ENCODE data around the gene SCAMP3.
"Not testable (repeated sequence)": the region's sequence is repeated elsewhere in the genome, so short reads cannot be mapped to it uniquely, and the experiment has no call there.

SCAMP3 gene

DNA sequence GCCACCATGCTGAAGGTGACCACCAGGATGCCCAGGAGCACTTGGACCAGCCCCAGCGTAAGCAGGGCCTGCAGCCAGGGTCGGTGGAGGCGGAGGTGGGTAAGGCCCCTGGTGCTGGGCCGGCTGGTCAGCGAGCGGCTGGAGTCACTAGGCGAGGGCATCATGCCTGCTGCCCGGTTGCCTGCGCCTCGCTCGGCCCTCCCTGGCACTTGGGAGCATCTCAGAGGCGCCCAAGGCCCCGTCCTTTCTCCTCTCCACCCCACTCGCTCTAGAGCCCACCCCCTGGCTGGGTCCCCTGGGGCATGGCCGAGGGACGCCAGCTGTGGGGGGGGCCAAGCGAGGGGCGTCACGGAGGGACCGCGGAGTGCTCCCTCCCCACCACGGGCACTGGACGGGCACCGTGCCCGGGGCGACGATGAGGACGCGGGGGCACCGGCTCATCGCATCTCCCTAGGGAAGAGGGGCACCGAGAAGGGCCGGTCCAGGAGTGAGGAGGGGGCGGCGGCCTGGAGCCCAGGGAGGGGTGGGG is 7.4 kb downstream of the SCAMP3 start:
- TF ChIP-seq ZNF274 (IDR thresholded peaks at IDR 0.05; ENCODE audit: low read depth, low read length): no peak
- H3K4me3 ChIP-seq (ENCODE audit: low read length): peak overlapping the region; percentile 89

DNA sequence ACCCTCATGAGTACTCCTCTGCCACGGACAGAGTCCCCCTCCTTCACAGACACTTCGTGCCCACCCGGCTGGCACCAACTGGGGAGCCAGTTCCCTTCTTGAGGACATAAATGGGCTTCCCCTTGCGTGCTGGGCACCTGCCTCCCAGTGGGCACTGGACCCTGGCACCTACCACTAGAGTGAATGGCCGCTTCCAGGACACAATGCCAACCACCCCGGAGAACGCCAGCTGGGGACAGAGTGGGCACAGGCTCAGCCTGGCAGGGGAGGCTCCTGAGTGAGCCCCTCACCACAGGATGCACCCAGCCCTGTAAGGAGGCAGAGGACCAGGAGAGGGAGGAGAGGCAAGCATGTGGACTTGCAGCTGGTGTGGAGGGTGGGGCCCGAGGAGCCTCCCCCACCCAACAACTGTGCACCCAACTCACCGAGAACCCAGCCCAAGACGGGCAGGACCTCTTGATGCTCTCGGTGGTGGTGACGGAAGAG is 7.9 kb downstream of the SCAMP3 start:
- no peak for TF ChIP-seq ZNF274 (IDR thresholded peaks at IDR 0.05; ENCODE audit: low read depth, low read length)
- H3K4me3 ChIP-seq (ENCODE audit: low read length): peak overlapping the region; percentile 89

DNA sequence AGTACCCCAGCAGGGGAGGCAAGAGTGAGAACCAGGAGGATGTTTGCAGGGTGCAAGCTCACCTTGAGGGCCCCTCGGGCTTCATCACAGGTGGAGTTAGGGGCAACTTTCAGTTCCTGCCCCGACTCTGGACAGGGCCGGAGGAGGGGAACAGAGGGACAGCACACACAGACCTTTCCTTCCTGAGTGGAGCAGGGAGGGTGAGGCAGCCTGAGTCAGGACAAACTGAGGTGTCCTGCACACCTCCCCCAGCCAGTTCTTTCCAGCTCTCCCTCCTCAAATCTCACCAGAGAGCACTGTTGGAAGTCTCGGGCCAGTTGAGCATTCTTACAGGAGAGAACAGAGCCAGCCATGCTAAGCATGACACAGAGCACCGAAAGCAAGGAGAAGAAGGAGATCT is 8.4 kb downstream of the SCAMP3 start:
- TF ChIP-seq ZNF274 (IDR thresholded peaks at IDR 0.05; ENCODE audit: low read depth, low read length): no peak
- H3K4me3 ChIP-seq (ENCODE audit: low read length): no peak overlapping the region; the same call in 1 of the 2 replicates

DNA sequence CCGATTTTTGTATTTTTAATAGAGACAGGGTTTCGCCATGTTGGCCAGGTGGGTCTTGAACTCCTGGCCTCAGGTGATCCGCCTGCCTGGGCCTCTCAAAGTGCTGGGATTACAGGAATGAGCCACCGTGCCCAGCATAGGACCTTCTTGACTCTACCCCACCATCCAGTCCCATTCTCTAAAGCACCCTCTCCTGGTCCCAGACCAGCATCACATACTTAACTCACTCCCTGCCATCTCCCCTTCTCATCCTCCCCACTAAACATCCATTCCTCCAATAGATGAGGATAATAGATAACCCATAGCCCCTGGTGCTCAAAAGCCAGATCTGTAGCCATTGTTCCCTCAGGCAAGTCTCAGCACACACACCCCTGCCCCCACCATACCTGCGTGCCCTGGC is 9.0 kb downstream of the SCAMP3 start:
- no peak overlapping the region for H3K4me3 ChIP-seq (ENCODE audit: low read length)
- no peak for TF ChIP-seq ZNF274 (IDR thresholded peaks at IDR 0.05; ENCODE audit: low read depth, low read length)

DNA sequence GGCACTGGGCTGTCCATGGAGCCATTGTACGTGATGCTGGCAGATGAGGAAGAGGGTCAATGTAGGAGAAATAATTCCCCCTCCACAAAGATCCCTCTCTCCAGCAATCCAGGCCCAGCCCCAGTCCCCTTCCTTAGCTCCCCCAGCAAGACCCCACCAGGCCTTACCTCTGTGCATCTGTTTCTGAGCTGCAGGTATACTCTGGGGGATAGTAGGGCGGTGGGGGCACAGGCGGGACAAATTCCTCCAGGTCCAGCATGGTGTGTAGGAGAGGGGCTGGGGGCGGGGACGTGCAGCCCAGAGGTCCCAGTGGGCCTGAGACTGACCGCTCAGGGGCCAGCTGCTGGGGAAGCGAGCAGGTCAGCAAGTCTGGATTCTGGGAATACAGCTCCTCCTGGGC is 10.6 kb downstream of the SCAMP3 start:
- TF ChIP-seq ZNF274 (IDR thresholded peaks at IDR 0.05; ENCODE audit: low read depth, low read length): no peak
- no peak overlapping the region for H3K4me3 ChIP-seq (ENCODE audit: low read length)

DNA sequence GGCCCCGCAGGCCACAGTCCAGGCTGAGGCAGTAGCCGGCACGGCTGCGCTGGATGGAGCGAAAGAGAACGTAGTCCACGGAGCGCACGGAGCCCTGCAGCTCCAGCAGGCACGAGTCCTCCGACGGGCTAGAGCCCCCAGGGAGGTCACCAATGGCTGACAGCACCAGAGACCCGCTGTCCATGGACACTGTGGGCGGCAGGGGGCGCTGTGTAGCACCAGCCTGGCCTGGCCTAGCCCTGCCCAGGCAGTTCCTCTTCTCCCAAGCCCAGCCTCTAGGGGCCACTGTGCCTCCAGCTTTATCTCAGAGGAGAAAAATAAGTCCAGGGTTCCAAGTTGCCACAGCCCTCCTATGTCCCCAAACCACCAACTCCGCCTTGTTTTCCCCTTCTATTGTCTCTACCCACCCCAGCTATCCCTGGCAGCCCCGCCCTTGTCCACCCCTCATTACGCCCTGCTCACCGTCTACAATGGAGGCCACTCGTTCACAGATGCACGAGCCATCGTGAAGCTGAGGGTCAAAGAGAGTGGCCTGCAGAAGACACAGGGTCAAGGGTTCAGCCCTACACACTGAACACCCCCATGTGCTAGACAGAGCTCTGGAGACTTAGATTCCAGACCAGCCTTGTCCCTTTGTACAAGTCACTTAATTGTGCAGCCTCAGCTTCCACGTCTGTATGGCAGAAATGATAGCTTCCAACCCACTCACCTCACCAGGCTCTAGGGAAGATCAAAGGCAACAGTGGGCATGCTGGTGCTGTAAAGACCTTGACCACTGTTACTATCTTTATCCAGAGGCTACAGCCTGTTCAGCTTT is 11.3 kb downstream of the SCAMP3 start:
- peak overlapping the region; percentile 59; the same call in 1 of the 2 replicates for H3K4me3 ChIP-seq (ENCODE audit: low read length)
- TF ChIP-seq ZNF274 (IDR thresholded peaks at IDR 0.05; ENCODE audit: low read depth, low read length): no peak

DNA sequence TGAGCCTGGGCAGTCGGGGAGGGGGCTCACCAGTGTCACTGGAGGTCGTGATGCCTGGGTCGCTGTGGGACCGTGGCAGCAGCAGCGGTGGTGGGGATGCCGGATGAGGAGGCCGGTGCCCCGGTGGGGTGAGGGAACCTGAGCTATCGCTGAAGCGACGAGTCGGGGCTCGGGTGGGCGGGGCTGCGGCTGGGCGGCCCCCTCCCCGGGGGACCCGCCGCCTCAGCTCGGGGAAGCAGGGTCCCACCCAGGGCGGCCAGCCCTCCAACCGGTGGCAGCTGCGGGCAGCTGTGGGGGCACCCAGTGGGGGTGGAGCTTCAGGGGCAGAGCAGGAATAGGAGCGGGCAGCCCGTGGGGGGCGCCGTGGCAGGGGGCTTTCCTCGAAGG is 11.9 kb downstream of the SCAMP3 start:
- TF ChIP-seq ZNF274 (IDR thresholded peaks at IDR 0.05; ENCODE audit: low read depth, low read length): no peak
- peak overlapping the region; percentile 59; the same call in 1 of the 2 replicates for H3K4me3 ChIP-seq (ENCODE audit: low read length)

DNA sequence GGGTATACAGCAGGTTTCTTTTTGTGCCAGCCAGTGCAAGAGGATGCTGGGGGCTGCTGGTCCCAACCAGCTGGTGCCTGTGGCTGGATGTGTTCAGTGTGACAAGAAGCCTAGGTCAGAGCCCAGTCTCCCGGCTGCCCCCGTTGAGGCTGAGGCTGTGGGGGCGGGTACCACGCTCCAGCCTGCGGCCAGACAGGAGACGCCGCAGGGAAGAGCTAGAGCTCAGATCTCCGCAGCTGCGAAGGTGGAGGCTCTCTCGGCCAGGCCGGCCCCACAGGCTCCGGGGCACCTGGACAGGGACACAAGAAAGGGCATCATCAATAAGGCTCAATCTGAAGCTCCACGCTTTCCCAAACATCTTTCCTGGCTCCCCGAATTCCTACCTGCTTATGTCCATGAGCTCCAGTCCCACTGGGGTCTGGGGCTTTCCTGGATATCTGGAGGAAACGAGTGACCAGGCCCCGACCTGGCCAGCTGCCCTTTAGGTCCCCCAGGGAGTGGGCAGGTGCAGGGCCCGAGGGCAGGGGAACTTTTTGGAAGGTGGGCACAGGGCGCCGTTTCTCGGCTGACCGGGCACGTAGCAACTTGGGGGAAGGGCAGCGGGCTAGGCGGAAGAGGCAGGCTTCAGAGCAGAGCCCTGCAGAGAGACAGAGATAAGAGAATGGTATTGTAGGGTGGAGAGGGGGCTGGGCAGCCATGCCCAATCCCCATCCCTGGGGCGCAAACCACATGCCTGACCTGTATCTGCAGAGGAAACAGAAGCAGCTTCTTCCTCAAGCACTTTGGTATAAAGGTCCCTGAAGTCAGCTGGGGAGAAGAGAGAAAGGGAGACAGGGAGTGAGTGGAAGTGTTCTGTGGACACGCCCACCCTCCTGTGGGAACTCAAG is 14.2 kb downstream of the SCAMP3 start:
- no peak overlapping the region for H3K4me3 ChIP-seq (ENCODE audit: low read length)
- TF ChIP-seq ZNF274 (IDR thresholded peaks at IDR 0.05; ENCODE audit: low read depth, low read length): no peak

DNA sequence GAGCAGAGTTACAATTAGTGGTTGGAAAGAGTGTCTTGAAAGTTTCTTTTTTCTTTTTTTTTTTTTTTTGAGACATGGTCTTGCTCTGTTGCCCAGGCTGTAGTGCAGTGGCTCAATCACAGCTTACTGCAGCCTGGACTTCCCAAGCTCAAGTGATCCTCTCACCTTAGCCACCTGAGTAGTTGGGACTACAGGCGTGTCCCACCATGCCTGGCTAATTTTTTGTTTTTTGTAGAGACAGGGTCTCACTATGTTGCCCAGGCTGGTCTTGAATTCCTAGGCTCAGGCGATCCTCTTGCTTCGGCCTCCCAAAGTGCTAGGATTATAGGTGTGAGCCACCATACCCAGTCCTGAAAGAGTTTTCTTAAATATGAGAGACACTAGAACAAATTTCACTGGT is 15.4 kb downstream of the SCAMP3 start:
- not testable (repeated sequence) for H3K4me3 ChIP-seq (ENCODE audit: low read length)

DNA sequence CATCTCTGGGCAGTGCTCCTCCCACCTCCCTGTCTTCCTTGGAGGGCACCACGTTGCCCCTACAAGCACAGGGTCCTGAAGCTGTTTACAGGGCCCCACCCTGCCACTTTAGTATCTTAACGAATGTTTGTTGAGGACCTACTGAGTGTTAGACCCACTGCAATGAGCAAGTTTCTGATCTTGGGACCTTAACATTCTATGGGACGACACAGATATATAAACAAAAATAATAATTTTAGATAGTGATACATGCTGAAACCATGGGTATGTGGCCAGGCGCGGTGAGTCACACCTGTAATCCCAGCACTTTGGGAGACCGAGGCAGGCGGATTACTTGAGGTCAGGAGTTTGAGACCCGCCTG is 17.0 kb downstream of the SCAMP3 start:
- TF ChIP-seq ZNF274 (IDR thresholded peaks at IDR 0.05; ENCODE audit: low read depth, low read length): no peak
- peak overlapping the region; percentile 36; the same call in 1 of the 2 replicates for H3K4me3 ChIP-seq (ENCODE audit: low read length)

DNA sequence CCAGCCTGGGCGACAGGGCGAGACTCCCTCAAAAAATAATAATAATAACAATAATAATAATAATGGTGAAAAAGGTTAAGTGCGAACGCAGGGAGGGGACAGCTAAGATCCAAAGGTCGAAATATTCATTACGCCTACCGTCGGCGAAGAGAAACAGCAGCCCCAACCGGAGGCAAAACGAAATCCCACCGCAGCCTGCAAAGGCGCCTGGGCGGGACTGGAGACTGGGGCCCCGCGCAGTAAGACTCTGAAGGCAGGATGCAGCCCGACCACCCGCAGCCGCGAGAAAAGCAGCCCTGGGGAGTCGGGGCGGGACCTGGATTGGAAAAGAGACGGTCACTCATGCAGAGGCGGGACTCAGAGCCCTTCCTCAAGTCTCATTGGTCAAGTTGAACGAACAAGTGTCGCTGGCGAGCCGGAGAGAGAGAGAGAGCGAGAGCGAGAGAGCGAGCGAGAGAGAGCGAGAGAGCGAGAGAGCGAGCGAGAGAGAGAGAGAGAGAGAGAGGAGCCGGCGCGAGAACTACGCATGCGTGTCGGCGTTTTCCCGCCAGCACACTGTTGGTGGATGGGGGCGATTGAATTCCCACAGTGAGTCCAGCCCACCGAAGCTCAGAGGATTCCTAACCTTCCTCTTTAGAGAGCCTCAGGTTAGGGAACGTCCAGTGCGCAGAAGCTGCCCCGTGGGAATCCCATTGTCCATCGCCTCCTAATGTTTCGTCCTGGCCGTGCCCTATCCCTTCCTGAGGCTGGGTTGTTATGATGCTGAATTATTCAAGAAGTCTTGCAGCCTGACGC is 17.6 kb downstream of the SCAMP3 start:
- no peak for TF ChIP-seq ZNF274 (IDR thresholded peaks at IDR 0.05; ENCODE audit: low read depth, low read length)
- peak overlapping the region; percentile 79 for H3K4me3 ChIP-seq (ENCODE audit: low read length)

DNA sequence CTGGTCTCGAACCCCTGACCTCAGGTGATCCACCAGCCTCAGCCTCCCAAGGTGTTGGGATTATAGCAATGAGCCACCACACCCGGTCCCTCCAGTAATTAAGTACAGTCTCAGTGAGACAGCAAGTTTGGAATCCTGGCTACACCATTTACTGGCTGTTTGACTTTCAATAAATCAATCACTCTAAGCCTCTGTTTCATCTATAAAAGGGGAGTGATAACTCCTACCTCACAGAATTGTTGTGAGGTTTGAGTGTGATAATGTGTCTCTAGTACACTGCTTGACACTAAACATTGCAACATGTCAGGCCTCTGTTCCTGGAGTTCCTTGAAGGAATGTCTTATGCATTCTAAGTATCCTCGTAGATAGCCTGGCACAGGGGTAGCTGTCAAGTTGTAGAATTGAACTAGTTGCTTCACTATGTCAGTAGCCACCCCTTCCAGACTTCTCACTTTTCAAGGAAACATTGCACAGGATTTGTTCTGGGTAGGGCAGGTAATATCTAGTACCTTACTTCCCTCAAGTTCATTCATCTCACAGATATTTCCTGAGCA is 19.3 kb downstream of the SCAMP3 start:
- H3K4me3 ChIP-seq (ENCODE audit: low read length): peak overlapping the region; percentile 79; the same call in 1 of the 2 replicates

DNA sequence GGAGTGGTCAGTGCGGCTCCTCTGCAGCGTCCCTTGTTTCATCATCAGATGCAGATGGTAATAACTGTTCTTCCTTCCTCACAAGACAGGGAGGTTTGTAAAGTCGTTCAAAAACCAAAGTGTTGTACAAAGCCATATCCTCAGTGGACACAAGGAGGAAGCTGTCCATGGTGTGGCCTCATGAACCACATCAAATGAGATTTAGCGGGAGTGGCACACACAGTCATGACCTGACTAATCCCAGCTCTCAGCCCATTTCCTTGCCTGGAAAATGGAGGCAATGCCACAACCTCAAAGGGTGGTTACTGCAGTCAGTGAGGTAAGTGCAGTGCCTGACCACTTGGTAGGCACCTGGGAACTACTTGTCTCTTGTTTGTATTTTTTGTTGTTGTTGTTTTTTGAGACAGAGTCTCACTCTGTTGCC is 20.3 kb downstream of the SCAMP3 start:
- TF ChIP-seq ZNF274 (IDR thresholded peaks at IDR 0.05; ENCODE audit: low read depth, low read length): no peak
- H3K4me3 ChIP-seq (ENCODE audit: low read length): no peak overlapping the region

More for the DNA sequence above, 19.3 kb downstream of the SCAMP3 start:
- no peak for TF ChIP-seq ZNF274 (IDR thresholded peaks at IDR 0.05; ENCODE audit: low read depth, low read length)
